G401 (cell line): Measurements from ENCODE around the gene CC2D2B. TPM values are rescaled to one million over a fixed set of nuclear protein-coding genes. Genes with fewer than 3 reads are reported as not detected.
"Not testable (repeated sequence)": the region's sequence is repeated elsewhere in the genome, so short reads cannot be mapped to it uniquely, and the experiment has no call there.

Source experiments
- DNase-seq: peaks from one replicate; pipeline ENCODE4 v3.0.0-alpha.2; 2015; ENCODE audit warnings: low spot score
- in situ Hi-C: cut with HindIII; loops from 2 replicates; pipeline ENCODE4 v1.10.0; 2016; ENCODE audit warnings: low sequenced_read_pairs, mixed read lengths
- total RNA-seq: library from RNA; depleted of rRNA; stranded (reverse); fragments of >200 nt; shearing (Covaris generic); gene quantifications from 2 replicates; pipeline ENCODE4 v1.2.3, GENCODE V29; 2014

The CC2D2B gene
- total RNA-seq, 1 experiment from 2014 or later, result not detected

DNA sequence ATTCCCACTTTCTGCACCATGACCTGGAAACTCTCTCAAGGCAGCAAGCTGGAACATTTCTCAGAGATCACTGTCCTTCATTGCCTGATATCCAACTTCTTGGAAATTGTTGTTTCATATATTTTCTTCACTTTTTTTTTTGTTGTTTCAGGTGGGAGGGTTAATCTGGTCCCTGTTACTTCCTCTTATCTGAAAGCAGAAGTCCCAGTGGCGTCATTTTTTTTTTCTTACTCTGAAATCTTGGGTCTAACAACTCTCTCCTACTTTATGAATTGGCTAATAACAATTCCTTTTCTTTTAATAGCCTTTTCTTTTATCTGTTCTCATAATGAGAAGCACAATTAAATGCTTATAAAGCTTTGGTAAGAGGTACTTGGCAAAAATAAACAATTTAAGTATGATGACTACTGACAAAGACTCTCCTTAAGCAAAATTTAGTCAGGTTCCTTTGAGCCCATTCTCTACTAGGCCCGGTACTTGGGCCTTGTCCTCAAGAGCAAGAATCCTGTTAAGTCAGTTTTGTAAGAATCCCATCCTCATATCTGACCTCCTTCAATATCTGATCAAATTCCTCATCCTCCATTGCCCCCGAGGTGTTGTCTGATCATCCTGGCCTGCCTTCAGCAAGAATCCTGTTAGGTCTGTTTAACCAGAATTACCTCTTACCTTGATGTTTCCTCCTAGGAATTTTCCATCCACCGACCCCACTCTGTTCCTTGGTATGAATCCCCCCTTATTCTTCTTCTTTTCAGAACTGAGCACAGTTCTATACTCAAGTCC lies 11.5 kb upstream of the CC2D2B start:
- in situ Hi-C loops, result no loop called here
- DNase-seq, result no peak

DNA sequence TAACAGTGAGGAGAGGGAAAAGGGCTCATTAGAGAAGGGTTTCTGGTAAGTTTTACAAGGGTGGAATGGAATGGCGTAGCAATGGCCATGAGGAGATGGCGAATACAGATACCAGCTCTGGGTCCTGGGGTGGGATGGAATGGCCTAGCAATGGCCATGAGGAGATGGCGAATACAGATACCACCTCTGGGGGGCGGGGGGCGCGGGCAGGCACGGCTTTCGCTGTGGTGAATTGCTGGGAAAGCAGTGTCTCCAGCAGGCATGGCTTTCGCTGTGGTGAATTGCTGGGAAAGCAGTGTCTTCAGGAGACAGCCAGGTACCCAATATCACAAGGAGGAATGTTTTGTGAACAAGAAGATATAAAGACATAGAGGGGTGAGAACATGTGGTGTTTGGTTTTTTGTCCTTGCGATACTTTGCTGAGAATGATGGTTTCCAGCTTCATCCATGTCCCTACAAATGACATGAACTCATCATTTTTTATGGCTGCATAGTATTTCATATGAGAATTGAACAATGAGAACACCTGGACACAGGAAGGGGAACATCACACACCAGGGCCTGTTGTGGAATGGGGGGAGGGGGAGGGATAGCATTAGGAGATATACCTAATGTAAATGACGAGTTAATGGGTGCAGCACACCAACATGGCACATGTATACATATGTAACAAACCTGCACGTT lies 1.7 kb upstream of the CC2D2B start:
- DNase-seq, in situ Hi-C loops: not testable (repeated sequence)

DNA sequence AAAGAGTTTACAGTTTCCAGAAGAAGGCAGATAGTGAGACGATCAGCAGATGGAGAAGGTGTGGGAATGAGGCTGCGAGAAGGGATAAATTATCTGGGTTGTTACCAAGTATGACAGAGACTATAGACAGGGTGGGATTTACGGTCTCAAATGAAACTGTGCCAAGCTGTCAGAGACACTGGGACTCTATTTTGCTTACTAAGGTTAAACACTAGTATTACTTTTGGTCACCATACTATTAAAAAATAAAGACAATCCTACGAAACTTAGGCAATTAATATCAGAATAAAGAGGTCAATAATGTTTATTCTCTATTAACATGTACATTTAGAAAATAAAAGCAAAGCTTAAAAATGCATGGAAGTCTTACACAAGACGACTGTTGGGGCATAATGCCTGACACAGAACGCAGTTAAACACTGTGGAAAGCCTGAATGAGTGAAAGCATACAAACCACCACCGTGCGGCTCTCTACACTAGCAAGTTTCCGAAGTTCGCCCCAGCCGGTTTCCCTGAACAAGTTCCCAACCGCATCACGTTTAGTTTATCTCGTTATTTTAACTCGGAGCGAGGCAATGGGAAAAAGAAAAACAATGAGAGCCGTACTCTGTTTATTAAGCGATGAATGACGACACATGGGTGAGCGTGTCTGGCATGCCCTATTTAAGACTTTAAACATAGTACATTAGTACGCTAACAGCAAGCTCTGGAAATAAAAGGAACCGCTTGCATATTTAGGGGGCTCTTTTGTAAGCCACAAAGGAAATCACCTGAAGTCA lies 909 bp upstream of the CC2D2B start:
- DNase-seq, result peak; percentile 68
- in situ Hi-C loops, result no loop called here

DNA sequence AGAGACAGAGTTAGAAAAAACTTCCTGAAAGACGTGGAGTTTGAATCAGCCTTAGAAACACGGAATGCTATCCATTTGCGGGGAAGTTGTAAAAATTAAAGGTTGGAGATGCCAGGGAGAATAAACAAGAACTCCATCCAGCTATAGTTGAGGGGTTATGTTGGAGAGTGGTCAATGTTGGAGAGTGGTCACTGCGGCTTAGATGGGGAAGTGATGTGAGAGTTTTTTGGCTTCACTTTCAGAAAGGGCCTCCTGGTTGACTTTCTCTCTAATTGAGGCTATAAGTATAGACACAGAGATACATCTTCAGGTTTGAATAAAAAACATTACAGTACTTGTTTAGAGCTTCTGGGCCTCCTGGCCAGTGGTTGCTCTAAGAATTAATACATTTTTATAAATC lies 675 bp downstream of the CC2D2B start:
- no peak for DNase-seq
- in situ Hi-C loops, result no loop called here

DNA sequence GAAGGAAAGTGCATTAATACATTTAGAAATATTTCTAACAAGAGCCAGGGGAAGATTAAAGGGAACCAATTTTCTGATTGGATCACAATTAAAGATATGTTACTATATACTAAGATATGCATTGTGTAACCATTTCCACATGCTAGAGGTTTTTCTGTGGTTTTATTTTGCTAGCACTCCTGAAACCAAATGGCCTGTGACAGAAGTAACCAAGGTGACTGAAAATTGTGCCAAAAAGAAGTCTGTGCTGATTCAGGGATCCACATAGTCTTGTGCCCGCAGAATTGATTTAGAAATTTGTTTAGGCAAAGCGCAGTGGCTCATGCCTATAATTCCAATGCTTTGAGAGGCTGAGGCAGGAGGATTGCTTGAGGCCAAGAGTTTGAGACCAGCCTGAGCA lies 1.8 kb downstream of the CC2D2B start:
- in situ Hi-C loops, result no loop called here
- no peak for DNase-seq

DNA sequence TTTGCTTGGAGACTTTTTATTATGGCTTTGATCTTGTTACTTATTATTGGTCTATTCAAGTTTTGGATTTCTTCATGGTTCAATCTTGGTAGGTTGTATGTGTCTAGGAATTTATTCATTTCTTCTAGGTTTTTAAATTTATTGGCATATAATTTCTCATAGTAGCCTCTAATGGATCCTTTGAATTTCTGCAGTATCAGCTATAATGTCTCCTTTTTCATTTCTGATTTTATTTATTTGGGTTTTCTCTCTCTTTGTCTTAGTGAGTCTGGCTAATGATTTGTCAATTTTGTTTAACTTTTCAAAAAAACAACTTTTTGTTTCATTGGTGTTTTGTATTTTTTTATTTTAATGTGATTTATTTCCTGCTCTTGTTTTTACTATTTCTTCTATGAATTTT lies 8.3 kb downstream of the CC2D2B start:
- DNase-seq, in situ Hi-C loops: not testable (repeated sequence)

DNA sequence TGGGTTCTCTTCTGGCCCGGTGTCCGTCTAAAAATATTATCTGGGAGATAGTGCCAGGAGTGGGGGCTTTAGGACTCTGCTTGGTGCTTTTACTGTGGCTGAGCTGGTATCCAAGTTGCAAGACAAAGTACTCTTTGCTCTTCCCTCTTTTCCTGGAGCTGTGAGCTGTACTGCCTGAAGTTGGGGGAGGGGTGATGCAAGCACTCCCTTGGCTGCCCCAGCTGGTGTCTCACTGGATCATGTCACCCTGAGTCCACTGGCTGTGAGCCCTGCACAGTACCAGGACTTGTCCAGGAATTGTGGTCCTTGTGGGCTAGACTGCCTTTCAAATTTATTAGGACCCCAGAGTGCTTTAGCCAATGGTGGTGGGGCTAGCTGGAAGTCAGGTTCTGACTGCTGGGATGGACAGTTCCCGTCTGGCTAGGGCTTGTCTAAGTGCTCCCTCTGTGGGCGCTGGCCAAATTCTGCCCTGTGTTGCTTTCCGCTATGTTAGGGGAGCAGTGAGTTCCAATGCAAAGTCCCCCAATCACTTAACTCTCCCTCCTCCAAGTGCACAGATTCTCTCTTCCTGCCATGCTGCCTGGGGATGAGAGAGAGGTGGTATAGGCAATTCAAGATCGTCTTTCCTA lies 13.1 kb downstream of the CC2D2B start:
- no peak for DNase-seq
- in situ Hi-C loops, result no loop called here

DNA sequence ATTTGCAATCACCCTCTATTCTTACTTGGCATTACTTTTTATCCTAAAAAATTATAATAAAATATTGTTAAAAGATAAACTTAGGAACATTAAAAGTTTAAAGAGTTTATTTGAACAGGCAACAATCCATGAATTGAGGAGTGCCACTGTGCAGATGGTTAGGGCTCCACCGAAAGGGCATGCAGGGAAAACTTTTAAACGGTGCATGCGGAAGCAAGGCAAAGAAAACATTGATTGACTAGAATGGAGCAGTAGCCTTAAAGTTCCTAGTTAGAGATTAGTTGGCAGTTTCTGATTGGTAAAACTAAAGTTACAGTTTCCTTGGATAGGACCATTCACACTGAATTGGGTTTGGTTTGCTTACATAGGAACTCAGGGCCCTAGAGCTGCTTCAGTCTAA lies 17.3 kb downstream of the CC2D2B start:
- no peak for DNase-seq
- in situ Hi-C loops, result no loop called here

DNA sequence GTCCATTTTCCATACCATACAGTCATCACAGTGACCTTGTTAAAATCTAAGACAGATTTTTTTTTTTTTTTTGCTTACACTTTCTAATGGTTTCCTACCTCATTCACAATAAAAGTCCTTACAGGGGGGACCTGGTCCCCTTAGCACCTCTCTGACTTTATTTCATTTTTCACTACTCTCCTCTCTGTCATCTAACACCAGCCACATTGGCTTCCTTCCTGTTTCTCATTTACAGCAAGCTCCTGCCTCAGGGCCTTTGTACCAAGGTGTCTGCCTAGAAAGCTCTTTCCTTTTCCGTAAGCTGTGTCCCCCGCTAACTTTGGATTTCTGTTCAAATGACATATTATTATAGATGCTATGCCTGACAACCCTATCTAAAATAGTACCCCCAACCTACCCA lies 27.7 kb downstream of the CC2D2B start:
- no peak for DNase-seq
- in situ Hi-C loops, result no loop called here

DNA sequence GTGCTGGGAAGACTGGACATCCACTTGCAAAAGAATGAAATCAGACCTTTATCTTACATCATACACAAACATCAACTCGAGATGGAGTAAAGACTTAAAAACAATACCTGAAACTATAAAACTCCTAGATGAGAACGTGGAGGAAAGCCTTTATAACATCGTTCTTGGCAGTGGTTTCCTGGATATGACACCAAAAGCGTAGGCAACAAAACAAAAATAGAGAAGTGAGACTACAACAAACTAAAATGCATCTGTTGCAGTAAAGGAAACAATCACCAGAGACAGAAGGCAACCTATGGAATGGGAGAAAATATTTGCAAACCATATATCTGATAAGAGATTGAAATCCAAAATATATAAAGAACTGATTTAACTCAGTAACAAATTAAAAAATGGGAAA lies 33.3 kb downstream of the CC2D2B start:
- DNase-seq, result no peak
- in situ Hi-C loops, result no loop called here

DNA sequence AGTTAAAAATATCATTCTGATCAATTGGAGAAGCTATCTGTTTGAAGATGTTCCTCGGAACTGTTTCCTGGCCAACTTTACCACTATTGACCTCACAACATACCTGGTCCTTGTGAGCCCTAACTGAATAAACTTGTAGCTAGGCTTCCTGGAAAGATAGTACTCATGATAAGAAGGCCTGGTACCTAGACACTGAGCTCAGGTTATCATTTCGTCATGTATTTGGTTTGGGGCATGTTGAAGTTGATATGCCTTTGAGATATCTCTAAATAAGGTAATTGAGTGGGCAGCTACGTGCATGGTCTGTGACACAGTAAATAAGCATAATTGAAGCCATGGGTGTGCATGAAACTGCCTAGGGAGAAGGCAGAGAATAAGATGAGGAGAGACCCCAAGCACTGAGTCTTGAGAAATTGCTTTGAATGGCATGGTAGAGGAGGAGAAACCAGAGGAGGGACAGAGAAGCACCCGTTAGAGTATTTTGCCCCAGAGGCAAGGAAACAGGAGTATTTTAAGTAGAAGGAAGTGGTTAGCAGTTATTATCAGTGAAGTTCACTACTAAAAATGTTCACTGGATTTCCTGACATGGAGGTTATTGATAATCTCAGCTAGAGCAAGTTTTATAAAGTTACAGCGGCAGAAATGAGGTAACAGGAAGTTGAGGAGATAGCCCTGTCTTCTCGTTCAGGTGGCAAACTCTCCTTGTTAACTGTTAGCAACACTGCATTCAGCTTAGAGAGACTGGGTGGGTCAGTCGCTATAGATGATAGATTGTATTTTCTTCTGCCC lies 55.6 kb downstream of the CC2D2B start:
- in situ Hi-C loops, result no loop called here
- no peak for DNase-seq

DNA sequence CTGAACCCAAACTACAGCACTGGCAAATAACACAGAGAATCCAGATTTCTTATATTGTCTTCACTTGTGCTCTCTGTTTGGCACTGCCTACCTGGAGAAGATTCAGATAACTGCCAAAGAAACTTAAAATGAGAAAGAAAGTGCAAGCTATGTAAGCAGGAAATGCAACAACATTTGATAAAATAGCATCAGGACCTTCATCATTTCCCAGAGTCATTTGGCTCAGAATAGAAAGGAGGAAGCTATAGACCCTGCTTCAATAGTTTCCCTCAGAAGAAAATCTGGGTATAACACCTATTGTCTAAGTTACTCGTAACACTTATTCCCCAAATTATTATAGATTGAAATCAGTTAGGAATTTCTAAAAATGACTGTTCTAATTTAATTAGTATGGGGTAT lies 56.2 kb downstream of the CC2D2B start:
- in situ Hi-C loops, result no loop called here
- DNase-seq, result no peak

DNA sequence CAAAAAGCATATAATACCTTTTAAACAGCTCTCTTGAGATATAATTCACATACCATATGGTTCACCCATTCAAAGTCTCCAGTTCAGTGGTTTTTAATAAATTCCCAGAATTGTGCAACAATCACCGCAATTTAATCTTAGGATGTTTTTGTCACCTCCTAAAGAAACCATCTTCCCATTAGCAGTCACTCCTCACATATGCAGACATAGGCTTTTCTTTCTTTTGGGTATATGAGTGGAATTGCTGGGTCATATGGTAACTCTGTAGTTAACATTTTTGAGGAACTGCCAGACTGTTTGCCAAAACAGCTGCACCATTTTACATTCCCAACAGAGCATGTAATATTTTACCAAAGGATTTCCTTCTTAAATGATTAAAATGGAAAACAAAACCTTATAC lies 57.0 kb downstream of the CC2D2B start:
- no peak for DNase-seq
- in situ Hi-C loops, result no loop called here

DNA sequence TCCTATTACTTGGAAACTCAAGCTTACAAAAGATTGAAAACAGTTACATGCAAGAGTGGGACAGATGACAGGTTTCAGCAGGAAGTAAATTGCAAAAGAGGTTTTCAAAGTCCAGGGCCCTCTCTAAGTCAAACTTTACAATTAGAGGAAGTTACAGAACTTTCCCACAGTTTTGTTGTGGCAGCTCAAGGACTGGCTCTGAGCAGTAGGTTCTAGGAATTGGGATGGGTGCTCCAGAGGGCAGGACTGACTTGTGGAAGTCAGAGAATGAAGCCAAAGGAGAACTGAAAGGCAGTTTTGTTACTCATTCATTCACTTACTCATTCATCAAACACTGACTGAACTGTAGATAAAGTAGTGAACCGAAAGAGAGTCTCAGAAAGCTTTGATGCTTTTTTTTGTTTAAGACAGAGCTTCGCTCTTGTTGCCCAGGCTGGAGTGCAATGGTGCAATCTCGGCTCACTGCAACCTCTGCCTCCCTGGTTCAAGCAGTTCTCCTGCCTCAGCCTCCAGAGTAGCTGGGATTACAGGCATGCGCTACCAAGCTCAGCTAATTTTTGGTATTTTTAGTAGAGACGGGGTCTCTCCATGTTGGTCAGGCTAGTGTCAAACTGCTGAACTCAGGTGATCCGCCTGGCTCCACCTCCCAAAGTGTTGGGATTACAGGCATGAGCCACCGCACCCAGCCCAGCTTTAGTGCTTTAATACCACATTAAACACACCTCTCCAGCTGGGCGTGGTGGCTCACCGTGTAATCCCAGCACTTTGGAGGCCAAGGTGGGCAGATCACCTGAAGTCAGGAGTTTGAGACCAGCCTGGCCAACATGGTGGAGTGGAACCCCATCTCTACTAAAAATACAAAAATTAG lies 68.8 kb downstream of the CC2D2B start:
- in situ Hi-C loops, result no loop called here
- DNase-seq, result no peak

DNA sequence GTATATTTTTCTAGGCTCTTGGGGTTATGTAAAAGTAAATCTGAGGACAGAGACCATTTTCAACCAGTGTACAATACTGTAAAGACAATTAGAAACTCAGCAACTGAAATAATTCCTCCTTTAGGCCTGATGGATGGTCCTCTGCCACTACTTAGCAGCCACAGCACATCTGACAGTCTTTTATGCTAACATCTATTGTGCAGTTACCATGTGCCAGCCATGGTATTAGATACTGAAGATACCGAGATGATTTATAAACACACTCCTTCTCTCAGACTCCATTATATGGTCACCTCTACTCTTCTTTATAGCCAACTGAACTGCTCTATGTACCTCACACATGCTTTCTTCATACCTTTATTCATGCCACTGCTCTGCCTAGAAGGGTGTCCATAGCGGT lies 74.4 kb downstream of the CC2D2B start:
- no peak for DNase-seq
- in situ Hi-C loops, result no loop called here

DNA sequence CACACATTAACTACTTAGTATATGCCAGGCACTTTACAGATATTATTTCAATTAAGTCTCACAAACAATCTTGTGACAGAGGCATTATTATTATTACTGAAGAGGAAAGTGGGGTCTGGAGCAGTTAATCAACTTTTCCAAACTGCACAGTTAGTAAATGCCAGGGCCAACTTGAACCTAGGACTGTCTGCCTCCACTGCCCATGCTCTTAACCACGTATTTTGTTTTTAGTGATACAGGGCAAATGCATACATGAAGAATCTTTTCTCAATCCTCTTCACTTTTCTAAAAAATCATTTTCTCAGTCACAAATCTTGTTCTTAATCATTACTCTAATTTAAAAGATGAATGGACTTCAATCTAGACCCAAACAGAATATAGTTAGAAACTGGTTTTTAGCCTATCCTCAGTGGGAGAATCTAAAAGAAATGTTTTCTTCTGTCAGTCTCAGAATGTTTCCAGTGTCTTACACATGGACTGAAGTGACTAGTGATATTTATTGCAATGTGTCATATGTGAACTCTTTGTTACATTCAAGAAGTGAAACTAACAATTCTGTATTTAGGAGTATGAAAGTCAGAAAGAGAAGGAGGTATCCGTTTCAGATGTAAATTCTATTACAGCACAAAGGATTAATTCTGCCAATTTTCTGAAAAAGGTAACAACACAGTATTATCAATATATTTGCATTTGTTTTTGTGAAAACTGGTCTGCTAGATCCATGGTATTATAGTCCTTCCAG lies 80.1 kb downstream of the CC2D2B start:
- in situ Hi-C loops, result no loop called here
- DNase-seq, result no peak

DNA sequence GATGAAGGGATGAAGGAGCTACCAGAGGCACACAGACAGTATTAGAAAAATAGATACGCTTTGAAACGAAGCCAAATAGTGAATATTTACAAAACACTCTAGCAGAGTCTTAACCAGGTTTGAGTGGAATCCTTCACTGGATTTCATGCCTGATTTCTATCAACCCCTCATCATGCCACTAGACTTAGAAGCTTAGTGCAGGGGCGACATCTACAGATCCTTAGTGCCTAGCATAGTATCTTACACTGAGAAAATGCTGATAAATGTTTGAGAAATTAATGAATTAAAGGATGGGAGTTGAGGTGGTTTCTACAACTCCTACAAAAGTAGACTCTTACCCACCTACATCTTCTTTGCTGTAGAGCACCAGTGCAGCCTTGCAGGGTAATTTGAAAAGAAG lies 80.9 kb downstream of the CC2D2B start:
- no peak for DNase-seq
- in situ Hi-C loops, result no loop called here
